ENCODE data around the gene SLC46A2. TPM values are rescaled to one million over a fixed set of nuclear protein-coding genes. Genes with fewer than 3 reads are reported as not detected.

The SLC46A2 gene
- total and polyA plus RNA-seq, 8 donors = 0.18 to 0.37 TPM; not detected in 6

- TF ChIP-seq, protein P1, sequence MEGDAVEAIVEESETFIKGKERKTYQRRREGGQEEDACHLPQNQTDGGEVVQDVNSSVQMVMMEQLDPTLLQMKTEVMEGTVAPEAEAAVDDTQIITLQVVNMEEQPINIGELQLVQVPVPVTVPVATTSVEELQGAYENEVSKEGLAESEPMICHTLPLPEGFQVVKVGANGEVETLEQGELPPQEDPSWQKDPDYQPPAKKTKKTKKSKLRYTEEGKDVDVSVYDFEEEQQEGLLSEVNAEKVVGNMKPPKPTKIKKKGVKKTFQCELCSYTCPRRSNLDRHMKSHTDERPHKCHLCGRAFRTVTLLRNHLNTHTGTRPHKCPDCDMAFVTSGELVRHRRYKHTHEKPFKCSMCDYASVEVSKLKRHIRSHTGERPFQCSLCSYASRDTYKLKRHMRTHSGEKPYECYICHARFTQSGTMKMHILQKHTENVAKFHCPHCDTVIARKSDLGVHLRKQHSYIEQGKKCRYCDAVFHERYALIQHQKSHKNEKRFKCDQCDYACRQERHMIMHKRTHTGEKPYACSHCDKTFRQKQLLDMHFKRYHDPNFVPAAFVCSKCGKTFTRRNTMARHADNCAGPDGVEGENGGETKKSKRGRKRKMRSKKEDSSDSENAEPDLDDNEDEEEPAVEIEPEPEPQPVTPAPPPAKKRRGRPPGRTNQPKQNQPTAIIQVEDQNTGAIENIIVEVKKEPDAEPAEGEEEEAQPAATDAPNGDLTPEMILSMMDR (IDR thresholded peaks at IDR 0.05) = no peak
- H3K9me3 ChIP-seq = no peaks in the 10 kb centered on the region
- no peak for FAIRE-seq
- intact Hi-C loops (cut with DNase I) = no loop called here
- H3K27ac ChIP-seq = no peak overlapping the region
- H3K27me3 ChIP-seq = no peaks in the 10 kb centered on the region
- no peak for DNase-seq
- H3K4me3 ChIP-seq = no peak overlapping the region
- 90 to 95% methylated on average over 3 of the region's 3 CpGs for WGBS, 2 donors
- peaks cover 0 to 5% (median 0%) of the 10 kb centered on the region in 3 donors for H3K4me1 ChIP-seq
- H3K36me3 ChIP-seq = no peaks in the 10 kb centered on the region
- ATAC-seq = no peak
Observed at GRCh38 chr9:112891521-112891920, 845 bp upstream of the SLC46A2 start.

DNA sequence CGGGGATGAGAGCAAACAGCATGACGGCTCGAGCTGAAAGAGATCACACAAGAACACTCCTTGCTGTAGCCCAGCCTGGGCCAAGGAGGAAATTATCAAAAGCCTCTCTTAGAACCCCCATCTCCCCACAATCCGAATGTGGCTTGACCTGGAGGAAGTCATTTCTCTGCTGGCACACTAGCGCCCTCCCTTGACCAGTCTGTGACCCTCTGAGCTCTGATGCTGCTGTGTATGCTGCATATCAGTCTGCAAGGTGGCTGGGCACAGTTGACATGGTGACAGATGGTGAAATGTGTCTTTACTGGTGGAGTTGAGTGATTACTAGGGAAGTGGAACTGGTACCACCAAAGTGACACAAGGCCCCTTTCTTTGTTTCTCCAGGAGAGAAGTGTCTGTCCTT, 3.3 kb downstream of the SLC46A2 start:
- TF ChIP-seq, protein P1 (IDR thresholded peaks at IDR 0.05) = no peak
- FAIRE-seq (no peak), ATAC-seq (peak in 1 of 4 donors; percentile 42), DNase-seq (no peak)
- no peaks in the 10 kb centered on the region for H3K36me3 ChIP-seq
- peaks cover 0 to 5% (median 0%) of the 10 kb centered on the region in 3 donors for H3K4me1 ChIP-seq
- intact Hi-C loops (cut with DNase I) = no loop called here
- no peak overlapping the region for H3K27ac ChIP-seq
- H3K9me3 ChIP-seq = no peaks in the 10 kb centered on the region
- whole genome bisulfite sequencing, 2 donors = 59 to 64% methylated on average over 5 of the region's 5 CpGs
- H3K27me3 ChIP-seq = no peaks in the 10 kb centered on the region
- no peak overlapping the region for H3K4me3 ChIP-seq

- no peak for DNase-seq
Observed at GRCh38 chr9:112886351-112886750, 4.3 kb downstream of the SLC46A2 start.

DNA sequence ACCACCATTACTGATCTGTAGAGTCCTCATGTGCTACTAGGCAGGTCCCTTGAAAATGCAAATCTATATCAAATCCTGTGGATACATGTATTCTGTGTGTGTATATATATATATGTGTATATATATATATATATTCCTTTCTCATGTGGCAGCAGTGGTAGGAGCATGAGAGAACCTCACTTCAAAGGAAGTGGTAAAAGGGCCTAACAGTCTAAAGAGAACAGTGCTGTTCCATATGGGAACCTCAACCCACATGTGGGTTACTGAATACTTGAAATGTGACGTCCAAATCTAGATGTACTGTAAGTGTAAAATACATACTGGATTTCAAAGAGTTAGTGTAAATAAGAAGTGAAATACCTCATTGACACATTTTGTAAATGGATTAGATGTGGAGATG, 5.4 kb downstream of the SLC46A2 start:
- no peaks in the 10 kb centered on the region for H3K27me3 ChIP-seq
- intact Hi-C loops (cut with DNase I) = no loop called here
- DNase-seq (no peak), FAIRE-seq (no peak), ATAC-seq (no peak)
- 90 to 91% methylated on average over 1 of the region's 1 CpG for WGBS, 2 donors
- H3K36me3 ChIP-seq = no peaks in the 10 kb centered on the region
- no peak overlapping the region for H3K27ac ChIP-seq
- H3K4me1 ChIP-seq = peaks cover 0 to 2% (median 0%) of the 10 kb centered on the region in 3 donors
- TF ChIP-seq, protein P1 (IDR thresholded peaks at IDR 0.05) = no peak
- H3K9me3 ChIP-seq = no peaks in the 10 kb centered on the region
- no peak overlapping the region for H3K4me3 ChIP-seq

More at GRCh38 chr9:112886351-112886750, 4.3 kb downstream of the SLC46A2 start:
- H3K4me1 ChIP-seq = peaks cover 0 to 5% (median 0%) of the 10 kb centered on the region in 3 donors
- intact Hi-C loops (cut with DNase I) = no loop called here
- no peaks in the 10 kb centered on the region for H3K27me3 ChIP-seq
- TF ChIP-seq, protein P1 (IDR thresholded peaks at IDR 0.05) = no peak
- no peak overlapping the region for H3K27ac ChIP-seq
- WGBS, 2 donors = 83 to 84% methylated on average over 4 of the region's 4 CpGs
- ATAC-seq (no peak), FAIRE-seq (no peak)
- no peaks in the 10 kb centered on the region for H3K36me3 ChIP-seq
- H3K4me3 ChIP-seq = no peak overlapping the region
- no peaks in the 10 kb centered on the region for H3K9me3 ChIP-seq

DNA sequence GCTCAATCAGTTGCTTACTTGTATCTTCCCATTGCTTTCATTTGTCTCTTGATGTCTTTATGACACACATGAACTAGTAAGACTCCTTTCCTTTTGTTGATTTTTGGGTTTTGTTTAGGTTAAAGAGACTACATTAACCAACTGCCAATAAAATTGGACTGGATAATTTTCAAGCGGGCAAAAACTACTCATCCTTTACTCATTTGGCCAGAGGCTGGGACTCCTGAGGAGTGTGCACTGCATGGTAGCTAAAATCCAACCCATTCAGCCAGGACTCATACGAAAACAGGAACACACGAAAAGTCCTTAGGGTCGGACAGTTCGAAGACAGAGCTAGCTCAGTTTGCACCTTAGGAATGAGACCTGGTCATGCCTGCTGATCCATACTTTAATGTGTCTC, 6.0 kb downstream of the SLC46A2 start:
- 87 to 92% methylated on average over 5 of the region's 5 CpGs for WGBS, 2 donors
- Histone ChIP-seq H3K27me3 (no peaks in the 10 kb centered on the region), H3K4me1 (no peaks in the 10 kb centered on the region), H3K9me3 (no peaks in the 10 kb centered on the region), H3K4me3 (no peak overlapping the region), H3K27ac (no peak overlapping the region), H3K36me3 (no peaks in the 10 kb centered on the region)
- TF ChIP-seq, protein P1 (IDR thresholded peaks at IDR 0.05) = no peak
- intact Hi-C loops (cut with DNase I) = no loop called here
- DNase-seq = no peak
- ATAC-seq = no peak
- no peak for FAIRE-seq
